Mucosa of descending colon (tissue), 3 donors: Measurements from ENCODE around the gene PCOLCE2. TPM values are rescaled to one million over a fixed set of nuclear protein-coding genes. Genes with fewer than 3 reads are reported as not detected.

Experiments used
- ATAC-seq: fragments of 200-7000 bp; cut with Tn5 transposase; one replicate; pipeline ENCODE4 v1.9.1; 2020; ENCODE audit warnings: mild to moderate bottlenecking, moderate library complexity
- DNase-seq, 3 donors: peaks; one replicate each; pipeline ENCODE4 v3.0.0-alpha.2; 2020
- H3K36me3 ChIP-seq: fragments of 200-600 bp; one replicate; pipeline ENCODE4 v1.8.0; 2021; ENCODE audit warnings: low read depth, mild to moderate bottlenecking
- H3K4me1 ChIP-seq: fragments of 200-600 bp; one replicate; pipeline ENCODE4 v1.8.0; 2021; ENCODE audit warnings: low read depth, mild to moderate bottlenecking
- H3K4me3 ChIP-seq: fragments of 200-600 bp; one replicate; pipeline ENCODE4 v1.8.0; 2021; ENCODE audit warnings: mild to moderate bottlenecking
- H3K9me3 ChIP-seq: fragments of 200-600 bp; one replicate; pipeline ENCODE4 v1.8.0; 2021; ENCODE audit warnings: mild to moderate bottlenecking
- intact Hi-C, 2 donors: fragments of 100-400 bp; cut with DNase I in 1 of 2; cut with micrococcal nuclease in 1 of 2; formaldehyde crosslinking; loops; one replicate each; pipeline versions ENCODE4 v1.11.0 to v1.11.1; 2022; cut with DNase I, micrococcal nuclease
- total RNA-seq, 3 donors: library from RNA; stranded (reverse); fragmentation: NEBNext Ultra II Directional in 2 of 3; extraction: Animal tissue kit (Norgen Biotek cat#: 25700) in 2 of 3; gene quantifications; one replicate each; pipeline versions ENCODE4 v1.2.1 to v1.2.4, GENCODE V29; 2021 to 2023
- TF ChIP-seq, protein P1 (sequence below): fragments of 200-600 bp; IDR thresholded peaks from one replicate; pipeline ENCODE4 v1.8.0; 2022; ENCODE audit warnings: antibody characterized with exemption, mild to moderate bottlenecking
- donor health status: DM: no; HTN: no; CAD: no; lungs with moderate emphysema.
- donor health status: DM: no; HTN: no; CAD: no.
- donor health status: DM: no; HTN: yes; CAD: no.

The PCOLCE2 gene
- total RNA-seq, 3 donors from 2014 or later: 1.5 to 8.4 (median 2.3) TPM

GRCh38 chr3:142768338-142768737 is 120.5 kb downstream of the PCOLCE2 start:
- intact Hi-C loops: no loop called here
- H3K36me3 ChIP-seq: no peaks in the 10 kb centered on the region
- H3K4me1 ChIP-seq: no peaks in the 10 kb centered on the region
- no peaks in the 10 kb centered on the region for H3K9me3 ChIP-seq
- TF ChIP-seq, protein P1, sequence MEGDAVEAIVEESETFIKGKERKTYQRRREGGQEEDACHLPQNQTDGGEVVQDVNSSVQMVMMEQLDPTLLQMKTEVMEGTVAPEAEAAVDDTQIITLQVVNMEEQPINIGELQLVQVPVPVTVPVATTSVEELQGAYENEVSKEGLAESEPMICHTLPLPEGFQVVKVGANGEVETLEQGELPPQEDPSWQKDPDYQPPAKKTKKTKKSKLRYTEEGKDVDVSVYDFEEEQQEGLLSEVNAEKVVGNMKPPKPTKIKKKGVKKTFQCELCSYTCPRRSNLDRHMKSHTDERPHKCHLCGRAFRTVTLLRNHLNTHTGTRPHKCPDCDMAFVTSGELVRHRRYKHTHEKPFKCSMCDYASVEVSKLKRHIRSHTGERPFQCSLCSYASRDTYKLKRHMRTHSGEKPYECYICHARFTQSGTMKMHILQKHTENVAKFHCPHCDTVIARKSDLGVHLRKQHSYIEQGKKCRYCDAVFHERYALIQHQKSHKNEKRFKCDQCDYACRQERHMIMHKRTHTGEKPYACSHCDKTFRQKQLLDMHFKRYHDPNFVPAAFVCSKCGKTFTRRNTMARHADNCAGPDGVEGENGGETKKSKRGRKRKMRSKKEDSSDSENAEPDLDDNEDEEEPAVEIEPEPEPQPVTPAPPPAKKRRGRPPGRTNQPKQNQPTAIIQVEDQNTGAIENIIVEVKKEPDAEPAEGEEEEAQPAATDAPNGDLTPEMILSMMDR: no peak
- H3K4me3 ChIP-seq: no peak overlapping the region
- no peak for ATAC-seq
- no peak for DNase-seq

Other genes starting within 250 kb of the PCOLCE2 start
- 10 to 100 TPM in 1 of 3 donors, 1 to 10 TPM in 1, under 1 TPM in 1; 0.87 to 11.4 (median 2.0) TPM for gene TRPC1, start 165.0 kb downstream of the PCOLCE2 start, total RNA-seq
- gene PAQR9, start 74.6 kb upstream of the PCOLCE2 start, total RNA-seq: not detected
- gene U2SURP, start 112.5 kb upstream of the PCOLCE2 start, total RNA-seq: 10 to 100 TPM; 62.4 to 75.5 (median 70.2) TPM
- gene CHST2, start 230.7 kb upstream of the PCOLCE2 start, total RNA-seq: 1 to 10 TPM; 1.1 to 3.2 (median 1.5) TPM